Gastrocnemius medialis (tissue), 4 donors: ENCODE data around the gene QDPR. TPM values are rescaled to one million over a fixed set of nuclear protein-coding genes. Genes with fewer than 3 reads are reported as not detected.

Experiments
- ATAC-seq, 2 donors: fragments of 150-250 bp; one replicate each; pipeline ENCODE4 v1.9.1; 2016
- DNase-seq, 2 donors: peaks; one replicate each; pipeline ENCODE4 v3.0.0-alpha.2; 2019
- H3K27ac ChIP-seq, 4 donors: fragments of 200-600 bp; sonication (generic); 1 replicate in 1 of 4; 2 replicates in 3 of 4; pipeline ENCODE4 v1.5.1; 2016 to 2018; ENCODE audit warnings: mild to moderate bottlenecking in 2 of 4, moderate library complexity in 1 of 4
- H3K27me3 ChIP-seq, 3 donors: fragments of 200-600 bp; sonication (generic) in 2 of 3; 1 replicate in 1 of 3; 2 replicates in 2 of 3; pipeline versions ENCODE4 v1.5.1 to v1.6.0; 2016 to 2019; ENCODE audit warnings: mild to moderate bottlenecking in 1 of 3, moderate library complexity in 1 of 3
- H3K36me3 ChIP-seq, 2 donors: fragments of 200-600 bp; sonication (generic) in 1 of 2; one replicate each; pipeline ENCODE4 v1.5.1; 2017 to 2018
- H3K4me1 ChIP-seq, 2 donors: fragments of 200-600 bp; sonication (generic) in 1 of 2; one replicate each; pipeline ENCODE4 v1.5.1; 2016 to 2017; ENCODE audit warnings: mild to moderate bottlenecking in 2 of 2
- H3K4me3 ChIP-seq, 4 donors: fragments of 200-600 bp; sonication (generic) in 3 of 4; 1 replicate in 1 of 4; 2 replicates in 3 of 4; pipeline ENCODE4 v1.5.1; 2016 to 2019; ENCODE audit warnings: mild to moderate bottlenecking in 2 of 4
- H3K9me3 ChIP-seq, 3 donors: fragments of 200-600 bp; sonication (generic) in 2 of 3; 1 replicate in 1 of 3; 2 replicates in 2 of 3; pipeline ENCODE4 v1.5.1; 2016 to 2019
- CTCF ChIP-seq, 5 experiments: fragments of 450-650 bp in 3 of 5; fragments of 200-600 bp in 2 of 5; sonication (generic) in 2 of 5; IDR thresholded peaks in 4 of 5; conservative IDR thresholded peaks in 1 of 5; 1 replicate in 4 of 5; 2 replicates in 1 of 5; pipeline ENCODE4 v1.5.1; 2016 to 2019; ENCODE audit warnings: antibody characterized with exemption in 5 of 5, mild to moderate bottlenecking in 3 of 5, moderate library complexity in 3 of 5
- POLR2A ChIP-seq, 2 donors: fragments of 450-650 bp; IDR thresholded peaks; one replicate each; pipeline ENCODE4 v1.6.1; 2017; ENCODE audit warnings: antibody characterized with exemption in 2 of 2, mild to moderate bottlenecking in 2 of 2, moderate library complexity in 2 of 2
- in situ Hi-C, 4 donors: fragments of 200-750 bp; cut with MboI; loops; one replicate each; pipeline versions ENCODE4 v1.15.0 to v1.8.0; 2017; ENCODE audit warnings: low sequenced_read_pairs in 4 of 4
- intact Hi-C: fragments of 100-400 bp; cut with DNase I; formaldehyde crosslinking; loops from one replicate; pipeline ENCODE4 v1.15.1; 2023; ENCODE audit warnings: low total_unique reads
- total RNA-seq, 4 donors: library from RNA; depleted of rRNA; stranded (reverse); fragments of >200 nt; gene quantifications; one replicate each; pipeline versions ENCODE4 v1.1.0 to v1.2.3, GENCODE V29; 2016

Gene QDPR
- total RNA-seq, 4 donors from 2014 or later = 6.9 to 15.6 (median 9.1) TPM

- no peak for DNase-seq
- peaks cover 0 to 35% of the 10 kb centered on the region in 2 donors for H3K36me3 ChIP-seq
- peaks cover 7% of the 10 kb centered on the region in 2 donors for H3K4me1 ChIP-seq
- no peak overlapping the region for H3K27ac ChIP-seq
- no peaks in the 10 kb centered on the region for H3K9me3 ChIP-seq
- intact Hi-C loops (no loop called here), in situ Hi-C loops (no loop called here)
- ATAC-seq = no peak
- no peak for TF ChIP-seq CTCF (IDR thresholded peaks at IDR 0.05 in 4 of 5, conservative IDR thresholded peaks at IDR 0.05 in 1 of 5)
- TF ChIP-seq POLR2A (IDR thresholded peaks at IDR 0.05) = no peak
- H3K4me3 ChIP-seq = no peak overlapping the region
- no peaks in the 10 kb centered on the region for H3K27me3 ChIP-seq
Observed at GRCh38 chr4:17493619-17494018, 18.3 kb downstream of the QDPR start.

- intact Hi-C loops (no loop called here), in situ Hi-C loops (no loop called here)
- no peak for ATAC-seq
- no peak for DNase-seq
- Histone ChIP-seq H3K4me3 (no peak overlapping the region), H3K27me3 (no peaks in the 10 kb centered on the region), H3K9me3 (no peaks in the 10 kb centered on the region), H3K27ac (no peak overlapping the region), H3K36me3 (peaks cover 0 to 37% of the 10 kb centered on the region in 2 donors), H3K4me1 (peaks cover 7% of the 10 kb centered on the region in 2 donors)
- TF ChIP-seq CTCF (IDR thresholded peaks at IDR 0.05 in 4 of 5, conservative IDR thresholded peaks at IDR 0.05 in 1 of 5) (no peak), POLR2A (IDR thresholded peaks at IDR 0.05) (no peak)
Observed at GRCh38 chr4:17492876-17493275, 19.0 kb downstream of the QDPR start.

- no peak for ATAC-seq
- H3K27ac ChIP-seq = no peak overlapping the region
- no peaks in the 10 kb centered on the region for H3K27me3 ChIP-seq
- DNase-seq = no peak
- in situ Hi-C loops (no loop called here), intact Hi-C loops (no loop called here)
- no peaks in the 10 kb centered on the region for H3K9me3 ChIP-seq
- no peak overlapping the region for H3K4me3 ChIP-seq
- peaks cover 7% of the 10 kb centered on the region in 2 donors for H3K4me1 ChIP-seq
- peaks cover 0 to 36% of the 10 kb centered on the region in 2 donors for H3K36me3 ChIP-seq
- TF ChIP-seq CTCF (IDR thresholded peaks at IDR 0.05 in 4 of 5, conservative IDR thresholded peaks at IDR 0.05 in 1 of 5) (no peak), POLR2A (IDR thresholded peaks at IDR 0.05) (no peak)
Observed at GRCh38 chr4:17492058-17492741, 19.7 kb downstream of the QDPR start.

- in situ Hi-C loops = no loop called here
- intact Hi-C loops = no loop called here
- Histone ChIP-seq H3K27me3 (no peaks in the 10 kb centered on the region), H3K36me3 (peaks cover 0 to 43% of the 10 kb centered on the region in 2 donors), H3K27ac (no peak overlapping the region), H3K4me1 (peaks cover 7% of the 10 kb centered on the region in 2 donors), H3K4me3 (no peak overlapping the region), H3K9me3 (no peaks in the 10 kb centered on the region)
- ATAC-seq (no peak), DNase-seq (no peak)
- TF ChIP-seq POLR2A (IDR thresholded peaks at IDR 0.05) (no peak), CTCF (IDR thresholded peaks at IDR 0.05 in 4 of 5, conservative IDR thresholded peaks at IDR 0.05 in 1 of 5) (no peak)
Observed at GRCh38 chr4:17491196-17491595, 20.7 kb downstream of the QDPR start.
